ENCODE results near the gene ARID1B. TPM values are rescaled to one million over a fixed set of nuclear protein-coding genes. Genes with fewer than 3 reads are reported as not detected.

The ARID1B gene
- total RNA-seq, 2 donors from 2014 or later: 66.7 to 67.3 TPM

DNA sequence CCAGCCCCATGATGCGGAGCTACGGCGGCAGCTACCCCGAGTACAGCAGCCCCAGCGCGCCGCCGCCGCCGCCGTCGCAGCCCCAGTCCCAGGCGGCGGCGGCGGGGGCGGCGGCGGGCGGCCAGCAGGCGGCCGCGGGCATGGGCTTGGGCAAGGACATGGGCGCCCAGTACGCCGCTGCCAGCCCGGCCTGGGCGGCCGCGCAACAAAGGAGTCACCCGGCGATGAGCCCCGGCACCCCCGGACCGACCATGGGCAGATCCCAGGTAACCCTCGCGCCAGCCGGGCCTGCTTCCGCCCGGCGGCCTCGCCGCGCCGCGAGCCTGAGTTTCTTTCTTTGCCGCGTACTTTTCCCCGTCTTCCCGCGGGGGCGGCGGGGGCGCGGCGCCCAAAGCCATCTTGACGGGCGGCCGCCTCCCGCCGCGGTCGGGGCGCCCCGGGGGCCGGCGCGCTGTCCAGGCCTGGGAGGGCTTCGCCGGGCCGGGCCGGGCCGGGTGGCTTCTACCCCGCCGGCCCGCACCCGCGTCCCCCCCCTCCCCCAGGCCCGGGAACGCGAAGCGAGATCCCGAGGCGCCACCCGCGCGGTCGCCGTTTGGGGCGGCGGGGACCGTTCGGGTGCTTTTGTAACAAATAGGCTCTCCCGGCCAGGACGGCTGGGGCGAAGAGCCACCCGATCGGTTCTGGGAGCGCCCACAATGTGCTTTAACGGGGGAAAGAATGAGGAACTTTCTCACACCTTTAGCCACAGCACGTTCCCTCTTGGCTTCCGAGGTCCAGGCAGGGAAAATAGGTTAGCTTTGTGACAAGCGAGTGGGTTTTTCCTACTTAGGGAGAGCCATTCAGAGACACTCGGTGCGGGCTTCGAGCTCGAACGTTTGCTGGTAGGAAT, 2.3 kb downstream of the ARID1B start:
- peak overlapping the region; percentile 82 for H3K4me3 Mint-ChIP-seq
- peaks cover 34% of the 10 kb centered on the region for H3K36me3 Mint-ChIP-seq (ENCODE audit: low read depth)
- peaks cover 9% of the 10 kb centered on the region for H3K4me1 Mint-ChIP-seq
- peak; percentile 16 for ATAC-seq (replicated peaks)
- H3K9me3 Mint-ChIP-seq: no peaks in the 10 kb centered on the region
- peak overlapping the region; percentile 84 for H3K27ac Mint-ChIP-seq
- H3K27me3 Mint-ChIP-seq: no peaks in the 10 kb centered on the region

GRCh38 chr6:156780102-156780641, 3.0 kb downstream of the ARID1B start:
- Mint-ChIP-seq H3K9me3 (no peaks in the 10 kb centered on the region), H3K27me3 (no peaks in the 10 kb centered on the region), H3K4me1 (peaks cover 5% of the 10 kb centered on the region), H3K36me3 (ENCODE audit: low read depth) (peaks cover 38% of the 10 kb centered on the region), H3K27ac (peak overlapping the region; percentile 84), H3K4me3 (peak overlapping the region; percentile 82)
- ATAC-seq (replicated peaks): peak; percentile 79

GRCh38 chr6:156780962-156781853, 4.0 kb downstream of the ARID1B start:
- Mint-ChIP-seq H3K27ac (peak overlapping the region; percentile 84), H3K27me3 (no peaks in the 10 kb centered on the region), H3K36me3 (ENCODE audit: low read depth) (peaks cover 48% of the 10 kb centered on the region), H3K4me1 (peaks cover 12% of the 10 kb centered on the region), H3K9me3 (no peaks in the 10 kb centered on the region), H3K4me3 (peak overlapping the region; percentile 82)
- no peak for ATAC-seq (replicated peaks)

DNA sequence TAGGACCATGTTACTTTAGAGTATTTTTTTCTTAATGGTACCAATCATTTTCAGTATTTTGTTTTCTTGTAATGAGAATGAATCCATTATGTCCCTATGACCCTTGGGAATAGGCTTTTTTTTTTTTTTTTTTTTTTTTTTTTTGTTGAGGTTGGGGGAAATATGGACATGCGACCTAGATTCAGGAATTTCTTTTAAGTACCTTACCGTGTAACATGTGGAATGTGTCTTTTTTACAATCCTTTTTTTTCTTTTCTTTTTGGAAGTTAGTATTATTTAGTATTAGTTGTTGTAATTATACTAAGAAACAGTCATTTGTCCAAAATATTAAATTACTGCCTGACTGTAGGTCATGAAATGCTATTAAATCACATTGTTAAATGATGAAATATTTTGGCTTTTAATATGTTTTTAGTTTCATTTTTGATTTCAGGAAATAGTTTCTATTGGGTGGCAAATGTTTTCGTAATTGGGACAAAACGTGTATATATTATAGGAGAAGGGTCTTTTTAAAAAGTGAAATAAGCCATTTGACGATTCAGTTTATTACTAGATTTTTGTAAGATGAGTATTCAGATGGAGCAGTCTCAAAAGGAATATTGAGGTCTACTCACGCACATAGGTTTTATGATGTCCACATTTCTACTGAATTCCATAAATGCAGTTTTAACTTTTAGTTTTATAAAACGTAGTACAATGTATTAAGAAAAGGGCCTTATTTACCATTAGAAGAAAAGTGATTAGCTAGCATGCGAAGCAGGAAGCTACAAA, 4.9 kb downstream of the ARID1B start:
- ATAC-seq (replicated peaks): no peak
- Mint-ChIP-seq H3K27ac (peak overlapping the region; percentile 84), H3K4me3 (peak overlapping the region; percentile 82), H3K36me3 (ENCODE audit: low read depth) (peaks cover 49% of the 10 kb centered on the region), H3K4me1 (peaks cover 19% of the 10 kb centered on the region), H3K27me3 (no peaks in the 10 kb centered on the region), H3K9me3 (no peaks in the 10 kb centered on the region)

DNA sequence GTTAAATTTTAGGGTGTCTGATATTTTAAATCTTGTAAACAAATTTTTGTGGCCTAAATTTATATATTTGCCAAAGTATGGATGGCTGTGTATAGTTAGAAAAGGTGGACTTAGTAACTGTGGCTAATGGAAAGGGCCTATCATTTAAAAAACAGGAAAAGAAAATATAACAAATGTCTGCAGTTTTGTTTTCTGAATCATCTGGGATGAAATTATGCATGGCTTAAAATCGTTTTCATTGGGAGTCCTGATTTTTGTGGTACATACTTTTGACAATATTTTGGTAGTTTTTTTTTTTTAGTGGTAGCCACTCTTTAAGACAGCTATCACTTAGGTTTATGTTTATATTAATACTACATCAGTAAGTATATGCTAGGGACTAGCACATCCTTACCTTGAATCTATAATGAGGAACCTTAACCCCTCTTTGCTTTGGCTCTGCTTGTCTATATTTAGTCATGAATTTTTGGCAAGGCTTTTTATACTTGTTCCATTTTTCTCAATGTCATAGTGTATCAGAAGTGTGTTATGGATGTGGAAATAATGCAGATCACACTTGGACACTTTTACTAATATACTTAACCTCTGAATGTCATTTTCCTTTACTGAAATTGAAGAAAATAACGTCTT, 5.6 kb downstream of the ARID1B start:
- H3K36me3 Mint-ChIP-seq (ENCODE audit: low read depth): peaks cover 50% of the 10 kb centered on the region
- peak overlapping the region; percentile 84 for H3K27ac Mint-ChIP-seq
- H3K9me3 Mint-ChIP-seq: no peaks in the 10 kb centered on the region
- H3K4me3 Mint-ChIP-seq: peak overlapping the region; percentile 82
- H3K4me1 Mint-ChIP-seq: peaks cover 23% of the 10 kb centered on the region
- H3K27me3 Mint-ChIP-seq: no peaks in the 10 kb centered on the region
- no peak for ATAC-seq (replicated peaks)

- H3K27me3 Mint-ChIP-seq: no peaks in the 10 kb centered on the region
- H3K4me1 Mint-ChIP-seq: peaks cover 31% of the 10 kb centered on the region
- H3K4me3 Mint-ChIP-seq: peak overlapping the region; percentile 82
- H3K36me3 Mint-ChIP-seq (ENCODE audit: low read depth): peaks cover 53% of the 10 kb centered on the region
- no peak for ATAC-seq (replicated peaks)
- H3K9me3 Mint-ChIP-seq: no peaks in the 10 kb centered on the region
- H3K27ac Mint-ChIP-seq: peak overlapping the region; percentile 84
Observed at GRCh38 chr6:156783958-156784357, 6.8 kb downstream of the ARID1B start.

GRCh38 chr6:156786652-156787051, 9.5 kb downstream of the ARID1B start:
- H3K36me3 Mint-ChIP-seq (ENCODE audit: low read depth): peaks cover 38% of the 10 kb centered on the region
- no peak for ATAC-seq (replicated peaks)

GRCh38 chr6:156787569-156788492, 10.7 kb downstream of the ARID1B start:
- no peak for ATAC-seq (replicated peaks)
- peak overlapping the region; percentile 32 for H3K4me3 Mint-ChIP-seq
- no peak overlapping the region for H3K27ac Mint-ChIP-seq
- peaks cover 32% of the 10 kb centered on the region for H3K36me3 Mint-ChIP-seq (ENCODE audit: low read depth)
- peaks cover 59% of the 10 kb centered on the region for H3K4me1 Mint-ChIP-seq
- no peaks in the 10 kb centered on the region for H3K9me3 Mint-ChIP-seq
- no peaks in the 10 kb centered on the region for H3K27me3 Mint-ChIP-seq

More at GRCh38 chr6:156786652-156787051, 9.5 kb downstream of the ARID1B start:
- Mint-ChIP-seq H3K27me3 (no peaks in the 10 kb centered on the region), H3K4me1 (peaks cover 50% of the 10 kb centered on the region), H3K9me3 (no peaks in the 10 kb centered on the region), H3K27ac (no peak overlapping the region), H3K4me3 (no peak overlapping the region)

- Mint-ChIP-seq H3K4me3 (peak overlapping the region; percentile 32), H3K9me3 (no peaks in the 10 kb centered on the region), H3K27ac (peak overlapping the region; percentile 9), H3K36me3 (ENCODE audit: low read depth) (peaks cover 32% of the 10 kb centered on the region), H3K27me3 (no peaks in the 10 kb centered on the region), H3K4me1 (peaks cover 57% of the 10 kb centered on the region)
- ATAC-seq (replicated peaks): peak; percentile 44
Observed at GRCh38 chr6:156789081-156789943, 12.1 kb downstream of the ARID1B start.

DNA sequence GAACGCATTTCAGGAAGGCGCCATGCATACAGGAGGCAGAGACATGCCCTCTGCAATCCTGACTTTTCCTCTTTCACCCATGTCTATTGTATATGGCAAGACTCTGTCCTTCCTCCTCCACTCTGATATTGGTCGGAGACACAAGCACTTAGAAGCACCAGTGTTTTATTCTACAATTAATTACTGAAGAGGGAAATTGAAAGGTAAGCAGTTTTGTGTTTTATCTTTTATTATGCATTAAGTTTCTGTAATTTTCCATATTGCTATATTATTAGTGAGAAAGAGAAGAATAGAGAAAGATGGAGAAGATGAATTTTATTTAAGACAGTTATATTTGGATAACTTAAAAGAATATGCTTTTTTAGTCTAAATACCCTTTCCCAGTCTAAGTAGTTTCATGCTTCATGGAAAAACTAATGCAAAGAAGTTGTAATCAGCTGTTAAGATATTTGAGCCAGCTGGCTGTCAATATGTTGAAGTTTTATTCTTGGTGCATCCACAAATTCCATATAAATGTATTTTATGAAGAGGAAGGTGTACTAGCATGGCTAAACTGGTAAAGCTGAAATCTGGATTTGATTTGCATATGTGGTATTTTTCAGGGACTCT, 13.6 kb downstream of the ARID1B start:
- Mint-ChIP-seq H3K4me1 (peaks cover 65% of the 10 kb centered on the region), H3K36me3 (ENCODE audit: low read depth) (peaks cover 29% of the 10 kb centered on the region)
- ATAC-seq (replicated peaks): no peak

GRCh38 chr6:156791320-156791850, 14.2 kb downstream of the ARID1B start:
- H3K9me3 Mint-ChIP-seq: no peaks in the 10 kb centered on the region
- peak overlapping the region; percentile 70 for H3K4me3 Mint-ChIP-seq
- peaks cover 65% of the 10 kb centered on the region for H3K4me1 Mint-ChIP-seq
- no peaks in the 10 kb centered on the region for H3K27me3 Mint-ChIP-seq
- ATAC-seq (replicated peaks): peak; percentile 74
- H3K36me3 Mint-ChIP-seq (ENCODE audit: low read depth): peaks cover 24% of the 10 kb centered on the region
- peak overlapping the region; percentile 74 for H3K27ac Mint-ChIP-seq

More for the DNA sequence above, 13.6 kb downstream of the ARID1B start:
- Mint-ChIP-seq H3K4me3 (peak overlapping the region; percentile 70), H3K27ac (peak overlapping the region; percentile 74), H3K9me3 (no peaks in the 10 kb centered on the region), H3K27me3 (no peaks in the 10 kb centered on the region)

All from activated T-helper 17 cell treated with anti-CD3 and anti-CD28 coated beads, Interleukin-2, amount 50 U/mL, for 72 hours (primary cell).